MM.1S (cell line): ENCODE measurements around the gene PKHD1.

Source experiments
- CTCF ChIP-seq: fragments of 300-600 bp; sonication (generic); IDR thresholded peaks from 2 replicates; pipeline ENCODE4 v1.5.1; 2016; ENCODE audit warnings: antibody characterized with exemption, low read length, mixed read lengths
- EZH2 ChIP-seq: fragments of 300-600 bp; sonication (generic); optimal IDR thresholded peaks from 2 replicates; pipeline ENCODE3; 2017; ENCODE audit warnings: low read depth, mild to moderate bottlenecking, antibody characterized with exemption, low read length, mixed read lengths

GRCh38 chr6:51740658-51741057 lies 346.8 kb downstream of the PKHD1 start:
- TF ChIP-seq CTCF (no peak), EZH2 (no peak)
